ENCODE data around the gene OR5B3. TPM values are rescaled to one million over a fixed set of nuclear protein-coding genes. Genes with fewer than 3 reads are reported as not detected.

The OR5B3 gene
- not detected in 2 replicates for total RNA-seq

GRCh38 chr11:58406774-58407173, at the start of gene OR5B3:
Gene OR5B3 (minus strand): TSS chr11:58406874. CDS start chr11:58403409, 3,465 bp downstream.

GRCh38 chr11:58442136-58442535, 35.5 kb upstream of the OR5B3 start, which contains the start of gene OR5B12:
Gene OR5B12 (minus strand): TSS chr11:58442236. CDS start chr11:58440151, 2,085 bp downstream.

GRCh38 chr11:58428021-58428420, 21.3 kb upstream of the OR5B3 start, which contains the start of gene OR5B2:
Gene OR5B2 (minus strand): TSS chr11:58428121. CDS start chr11:58423261, 4,860 bp downstream.

DNA sequence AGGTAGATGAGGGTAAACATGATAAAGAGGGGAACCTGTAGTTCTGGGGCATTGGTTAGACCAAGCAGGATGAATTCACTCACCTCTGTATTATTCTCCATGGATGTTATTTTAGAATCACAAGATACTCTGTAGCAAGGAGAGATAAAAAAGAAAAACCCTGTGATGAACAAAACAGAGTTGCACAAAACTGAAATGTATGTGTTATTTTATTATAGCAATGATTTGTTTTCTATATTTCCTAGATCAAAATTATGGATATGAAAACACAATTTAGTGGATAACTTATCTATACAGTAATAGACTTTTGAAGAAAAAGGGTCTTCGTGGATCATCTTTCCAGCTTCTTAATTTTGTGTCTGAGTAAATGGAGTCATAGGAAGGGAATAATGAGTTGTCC, 47.7 kb downstream of the OR5B3 start, which contains the start of gene OR5B17:
Gene OR5B17 (minus strand): TSS at position 101 of the 400 bp plus-strand sequence. CDS start 0 bp downstream, at position 101.

Other genes starting within 250 kb of the OR5B3 start
- gene OR9Q2, start 217.8 kb downstream of the OR5B3 start, total RNA-seq, result not detected in 2 replicates
- not detected in 2 replicates for gene OR1S2, start 202.7 kb downstream of the OR5B3 start, total RNA-seq
- gene OR1S1, start 194.2 kb downstream of the OR5B3 start, total RNA-seq, result not detected in 2 replicates
- not detected in 2 replicates for gene OR10Q1, start 178.0 kb downstream of the OR5B3 start, total RNA-seq
- not detected in 2 replicates for gene OR10W1, start 138.6 kb downstream of the OR5B3 start, total RNA-seq
- gene OR5B17, start 47.8 kb downstream of the OR5B3 start, total RNA-seq, result not detected in 2 replicates
- gene OR5B2, start 21.2 kb upstream of the OR5B3 start, total RNA-seq, result not detected in 2 replicates
- gene OR5B12, start 35.4 kb upstream of the OR5B3 start, total RNA-seq, result not detected in 2 replicates
- gene OR5B21, start 101.2 kb upstream of the OR5B3 start, total RNA-seq, result not detected in 2 replicates
- gene LPXN, start 169.0 kb upstream of the OR5B3 start, total RNA-seq, result 7.9 and 12.7 TPM in 2 replicates
- gene ZFP91, start 172.2 kb upstream of the OR5B3 start, total RNA-seq, result 32.3 and 54.4 TPM in 2 replicates
- 1.5 and 2.0 TPM in 2 replicates for gene CNTF, start 215.8 kb upstream of the OR5B3 start, total RNA-seq

All from smooth muscle cell of trachea (primary cell).